Subcutaneous abdominal adipose tissue (tissue), 5 donors: ENCODE data around the gene IRX4.

Experiments
- H3K27ac ChIP-seq: one replicate; pipeline ENCODE4 v1.7.0; 2013; ENCODE audit warnings: low read depth, mild to moderate bottlenecking, inconsistent platforms, low read length, moderate library complexity
- H3K27me3 ChIP-seq, 5 donors: one replicate each; pipeline ENCODE4 v1.7.0; 2013; ENCODE audit warnings: low read length in 5 of 5, inconsistent platforms in 1 of 5; ENCODE audit not compliant: control insufficient read depth in 5 of 5, insufficient read depth in 4 of 5
- H3K36me3 ChIP-seq, 5 donors: one replicate each; pipeline ENCODE4 v1.7.0; 2013; ENCODE audit warnings: low read length in 5 of 5; ENCODE audit not compliant: control insufficient read depth in 5 of 5, insufficient read depth in 5 of 5
- H3K4me1 ChIP-seq, 5 donors: one replicate each; pipeline ENCODE4 v1.7.0; 2013; ENCODE audit warnings: low read length in 5 of 5, mild to moderate bottlenecking in 3 of 5, moderate library complexity in 1 of 5; ENCODE audit not compliant: control insufficient read depth in 5 of 5, insufficient read depth in 5 of 5
- H3K4me3 ChIP-seq, 5 donors: one replicate each; pipeline ENCODE4 v1.7.0; 2013; ENCODE audit warnings: low read length in 5 of 5, low read depth in 1 of 5
- H3K9ac ChIP-seq, 5 donors: one replicate each; pipeline ENCODE4 v1.7.0; 2013; ENCODE audit warnings: low read length in 5 of 5, mild to moderate bottlenecking in 4 of 5, moderate library complexity in 3 of 5
- H3K9me3 ChIP-seq, 5 donors: one replicate each; pipeline ENCODE4 v1.7.0; 2013; ENCODE audit warnings: low read length in 5 of 5; ENCODE audit not compliant: control insufficient read depth in 5 of 5
- donor health status: healthy.
- donor health status: healthy.
- donor health status: healthy.
- donor health status: healthy.
- donor health status: healthy.

IRX4 gene

DNA sequence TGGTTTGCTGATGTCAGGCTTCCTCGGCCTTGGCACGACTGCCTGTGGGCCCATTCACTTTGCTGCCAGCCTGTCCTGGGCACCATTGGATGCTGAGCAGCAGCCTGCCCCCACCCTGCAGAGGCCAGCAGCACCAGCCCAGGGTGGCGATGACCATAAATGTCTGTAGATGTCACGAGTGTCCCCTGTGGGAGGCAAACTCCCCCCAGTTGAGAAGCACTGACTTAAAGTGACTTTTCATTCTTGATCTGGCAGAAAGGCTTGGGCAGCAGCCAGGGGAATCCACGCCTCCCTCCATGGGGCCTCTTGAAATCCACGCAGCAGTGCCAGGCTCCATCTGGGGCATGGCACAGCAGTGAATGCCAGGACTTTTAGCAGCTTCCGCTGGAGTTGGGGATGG, 21.8 kb downstream of the IRX4 start:
- Histone ChIP-seq H3K9me3 (no peaks in the 10 kb centered on the region), H3K36me3 (no peaks in the 10 kb centered on the region), H3K4me1 (no peaks in the 10 kb centered on the region), H3K27ac (no peak overlapping the region), H3K9ac (no peak overlapping the region), H3K4me3 (no peak overlapping the region), H3K27me3 (peaks cover 13 to 37% (median 29%) of the 10 kb centered on the region in 5 donors)

DNA sequence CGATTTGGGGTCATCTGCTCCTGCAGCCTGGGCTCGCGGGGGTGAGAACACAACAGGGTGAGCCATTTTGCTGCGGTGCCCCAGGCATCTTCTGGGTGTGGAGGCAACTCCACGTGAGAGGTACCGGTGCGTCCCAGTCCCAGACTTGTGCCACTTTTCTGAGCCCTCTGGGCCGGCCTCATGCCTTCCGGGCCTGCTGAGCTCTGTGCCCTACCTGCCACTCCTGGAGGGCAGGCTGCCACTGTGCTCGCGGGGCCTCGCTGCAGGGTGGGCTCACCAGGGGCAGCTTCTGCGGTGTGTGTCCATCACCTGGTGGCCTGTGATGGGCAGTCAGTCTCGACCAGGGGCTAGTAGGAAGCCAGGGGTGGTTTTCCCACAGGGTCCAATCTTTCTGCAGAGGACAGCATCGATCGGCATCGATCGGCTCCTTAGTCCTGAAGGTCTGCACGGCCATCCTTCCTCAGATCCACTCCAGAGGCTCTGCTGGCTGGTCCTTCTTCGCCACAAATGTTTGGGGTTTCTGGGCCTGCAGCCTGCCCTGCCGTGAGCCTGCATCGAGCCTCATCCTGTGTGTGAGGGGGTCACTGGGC, 22.6 kb downstream of the IRX4 start:
- no peak overlapping the region for H3K27ac ChIP-seq
- no peak overlapping the region for H3K9ac ChIP-seq
- no peaks in the 10 kb centered on the region for H3K36me3 ChIP-seq
- H3K9me3 ChIP-seq, result no peaks in the 10 kb centered on the region
- peaks cover 13 to 36% (median 30%) of the 10 kb centered on the region in 5 donors for H3K27me3 ChIP-seq
- H3K4me3 ChIP-seq, result no peak overlapping the region
- no peaks in the 10 kb centered on the region for H3K4me1 ChIP-seq

DNA sequence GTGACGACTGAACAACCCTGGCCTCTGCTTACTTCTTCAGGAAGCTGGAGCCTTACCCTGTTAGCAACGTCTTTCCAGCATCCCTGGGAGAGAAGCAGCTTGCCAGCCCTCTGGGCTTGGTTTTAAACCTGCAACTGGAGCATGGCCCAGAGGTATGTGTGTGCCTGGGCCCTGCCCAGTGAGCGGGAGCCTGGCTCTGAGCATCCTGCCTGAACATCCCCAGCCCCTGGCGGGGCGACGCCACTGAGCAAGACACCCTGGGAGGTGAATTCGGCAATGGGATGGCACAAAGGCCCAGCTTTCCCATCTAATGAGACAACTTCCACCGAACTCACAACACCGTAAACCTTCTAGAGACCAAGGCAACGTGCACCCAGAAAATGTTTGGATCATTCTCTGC, 23.6 kb downstream of the IRX4 start:
- H3K9me3 ChIP-seq, result no peaks in the 10 kb centered on the region
- H3K27ac ChIP-seq, result no peak overlapping the region
- H3K9ac ChIP-seq, result no peak overlapping the region
- H3K27me3 ChIP-seq, result peaks cover 14 to 37% (median 32%) of the 10 kb centered on the region in 5 donors
- no peak overlapping the region for H3K4me3 ChIP-seq
- no peaks in the 10 kb centered on the region for H3K4me1 ChIP-seq
- no peaks in the 10 kb centered on the region for H3K36me3 ChIP-seq

DNA sequence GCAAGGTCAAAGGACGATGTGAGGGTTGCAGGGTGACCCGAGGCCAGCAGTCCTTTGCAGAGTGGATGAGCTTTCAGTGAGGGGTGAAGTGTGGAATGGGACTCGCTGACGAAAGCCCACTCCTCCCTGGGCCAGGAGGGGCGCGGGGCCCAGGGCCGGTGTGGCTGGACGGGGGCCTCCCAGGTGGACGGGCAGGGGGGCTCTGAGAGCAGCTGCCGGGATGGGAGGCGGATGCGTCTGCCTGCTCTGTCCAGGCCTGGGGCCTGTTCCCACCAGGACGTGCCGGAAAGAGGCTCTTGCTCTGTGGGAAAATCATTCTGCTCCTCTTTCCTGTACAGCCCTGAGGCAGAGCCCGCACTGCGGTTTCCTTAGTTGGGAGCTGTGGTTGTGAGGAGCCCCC, 24.3 kb downstream of the IRX4 start:
- no peaks in the 10 kb centered on the region for H3K36me3 ChIP-seq
- no peak overlapping the region for H3K9ac ChIP-seq
- no peaks in the 10 kb centered on the region for H3K4me1 ChIP-seq
- no peaks in the 10 kb centered on the region for H3K9me3 ChIP-seq
- H3K27me3 ChIP-seq, result peaks cover 20 to 41% (median 33%) of the 10 kb centered on the region in 5 donors
- H3K27ac ChIP-seq, result no peak overlapping the region
- no peak overlapping the region for H3K4me3 ChIP-seq

DNA sequence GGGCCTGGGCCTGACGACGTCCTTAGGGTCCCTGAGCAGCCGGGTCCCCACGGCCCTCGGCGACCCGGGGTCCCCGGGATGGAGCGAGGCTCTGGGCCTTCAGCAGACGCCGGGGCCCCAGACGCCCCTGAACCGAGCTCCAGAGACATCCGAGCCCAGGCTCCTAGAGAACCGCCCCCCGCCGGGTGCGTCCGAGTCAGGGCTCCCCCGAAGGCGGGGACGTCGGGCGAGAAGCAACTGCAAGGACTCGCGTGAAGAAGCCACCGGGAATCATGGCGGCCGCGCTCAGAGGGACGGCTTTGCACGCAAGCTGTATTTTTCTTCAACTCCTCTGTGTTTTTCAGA, 25.5 kb downstream of the IRX4 start:
- no peak overlapping the region for H3K4me3 ChIP-seq
- no peaks in the 10 kb centered on the region for H3K4me1 ChIP-seq
- no peaks in the 10 kb centered on the region for H3K9me3 ChIP-seq
- peaks cover 21 to 48% (median 34%) of the 10 kb centered on the region in 5 donors for H3K27me3 ChIP-seq
- no peak overlapping the region for H3K9ac ChIP-seq
- H3K27ac ChIP-seq, result no peak overlapping the region
- H3K36me3 ChIP-seq, result no peaks in the 10 kb centered on the region

DNA sequence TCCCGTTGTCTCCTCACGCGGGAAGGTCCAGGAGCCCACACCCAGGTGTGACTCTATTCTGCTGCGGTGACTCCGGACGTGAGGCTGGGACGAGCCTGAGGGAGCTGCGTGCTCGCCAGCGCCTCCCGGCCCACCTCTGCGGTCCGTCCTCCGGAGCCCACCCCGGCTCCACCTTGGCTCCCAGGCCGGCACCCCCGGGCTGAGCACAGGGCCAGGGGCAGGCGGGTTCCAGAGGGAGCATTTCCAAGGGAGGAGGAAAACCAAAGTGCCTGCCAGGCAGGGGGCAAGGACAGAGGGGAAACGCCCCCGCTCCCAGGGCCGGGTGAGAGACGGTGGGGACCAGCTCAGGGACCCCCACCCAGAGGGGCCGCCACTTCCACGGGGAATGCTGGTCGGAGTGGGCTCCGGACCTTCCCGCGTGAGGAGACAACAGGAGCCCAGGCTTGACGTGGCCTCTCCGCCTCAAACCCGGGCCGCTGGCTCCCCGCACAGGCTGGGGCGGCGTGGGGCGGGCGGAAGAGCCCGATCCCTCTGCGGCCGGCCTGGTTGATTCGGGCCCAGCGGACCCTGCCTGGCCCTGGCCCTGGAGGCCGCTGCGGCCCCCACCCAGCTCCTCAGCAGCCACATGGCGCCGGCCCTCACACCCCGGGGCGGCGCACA, 26.0 kb downstream of the IRX4 start:
- H3K27ac ChIP-seq, result no peak overlapping the region

DNA sequence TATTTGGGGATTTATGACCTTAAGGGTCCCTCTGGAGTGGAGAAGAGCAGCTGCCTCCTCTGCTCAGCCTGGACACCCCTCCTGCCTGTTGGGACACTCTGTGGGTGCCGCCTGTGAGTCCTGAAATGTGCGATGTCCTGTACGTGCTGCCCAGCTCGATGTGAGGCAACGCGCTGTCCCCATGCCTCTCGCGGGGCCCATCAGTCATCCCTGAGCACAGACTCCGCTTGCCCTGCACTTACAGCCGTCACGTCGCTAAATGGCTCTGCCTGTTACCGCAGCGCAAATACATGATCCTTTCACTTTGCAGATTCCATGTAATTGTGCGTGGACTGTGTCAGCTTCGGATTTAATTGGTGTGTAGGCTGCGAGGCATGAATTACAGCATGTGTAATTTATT, 27.1 kb downstream of the IRX4 start:
- no peak overlapping the region for H3K4me3 ChIP-seq
- peaks cover 34 to 60% (median 45%) of the 10 kb centered on the region in 5 donors for H3K27me3 ChIP-seq
- H3K27ac ChIP-seq, result no peak overlapping the region
- no peak overlapping the region for H3K9ac ChIP-seq
- H3K4me1 ChIP-seq, result no peaks in the 10 kb centered on the region
- no peaks in the 10 kb centered on the region for H3K9me3 ChIP-seq
- H3K36me3 ChIP-seq, result no peaks in the 10 kb centered on the region

More for the DNA sequence above, 26.0 kb downstream of the IRX4 start:
- H3K4me1 ChIP-seq, result no peaks in the 10 kb centered on the region
- H3K4me3 ChIP-seq, result peak overlapping the region in 1 of 5 donors; percentile 11
- H3K9me3 ChIP-seq, result no peaks in the 10 kb centered on the region
- peaks cover 23 to 52% (median 37%) of the 10 kb centered on the region in 5 donors for H3K27me3 ChIP-seq
- H3K36me3 ChIP-seq, result no peaks in the 10 kb centered on the region
- no peak overlapping the region for H3K9ac ChIP-seq

DNA sequence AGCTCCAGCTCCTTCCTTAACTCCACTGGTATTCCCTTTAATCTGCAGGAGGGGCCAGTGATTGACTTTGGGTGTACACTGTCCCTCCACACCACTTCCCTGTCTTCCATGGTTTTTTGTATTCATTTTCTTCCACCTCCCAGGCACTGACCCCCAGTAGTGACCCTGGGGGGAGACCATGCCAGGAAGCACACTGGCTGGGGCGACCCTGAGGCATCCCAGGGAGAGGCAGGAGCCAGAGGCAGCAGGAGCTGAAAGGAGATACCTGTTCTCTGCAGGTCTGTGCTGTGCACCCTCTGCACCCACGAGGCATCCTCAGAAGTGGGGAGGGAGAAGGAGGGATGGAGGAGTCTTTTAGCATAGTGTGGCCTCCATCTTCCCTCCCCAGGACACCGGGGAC, 27.6 kb downstream of the IRX4 start:
- Histone ChIP-seq H3K4me3 (no peak overlapping the region), H3K27ac (no peak overlapping the region), H3K4me1 (no peaks in the 10 kb centered on the region), H3K9me3 (no peaks in the 10 kb centered on the region), H3K27me3 (peaks cover 38 to 63% (median 50%) of the 10 kb centered on the region in 5 donors), H3K36me3 (no peaks in the 10 kb centered on the region), H3K9ac (no peak overlapping the region)

DNA sequence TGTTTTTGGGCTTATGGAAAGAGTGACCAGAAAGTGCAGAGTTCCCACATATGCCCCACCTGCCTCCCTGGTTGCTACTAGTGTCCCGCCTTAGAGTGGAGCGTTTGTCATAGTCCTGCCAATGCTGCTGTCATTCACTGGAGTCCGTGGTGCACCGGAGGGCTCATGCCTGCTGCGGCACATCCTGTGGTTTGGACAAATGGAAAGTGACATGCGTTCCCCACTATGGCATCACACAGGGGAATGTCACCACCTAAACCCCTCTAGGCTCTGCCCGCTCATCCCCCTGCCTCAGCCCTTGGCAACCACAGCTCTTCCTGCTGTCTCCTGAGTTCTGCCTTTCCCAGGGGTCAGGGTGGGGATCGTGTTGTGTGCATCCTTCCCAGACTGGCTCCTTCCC, 29.2 kb downstream of the IRX4 start:
- no peaks in the 10 kb centered on the region for H3K4me1 ChIP-seq
- H3K36me3 ChIP-seq, result no peaks in the 10 kb centered on the region
- no peaks in the 10 kb centered on the region for H3K9me3 ChIP-seq
- H3K9ac ChIP-seq, result no peak overlapping the region
- peaks cover 40 to 73% (median 64%) of the 10 kb centered on the region in 5 donors for H3K27me3 ChIP-seq
- H3K4me3 ChIP-seq, result no peak overlapping the region
- H3K27ac ChIP-seq, result no peak overlapping the region

DNA sequence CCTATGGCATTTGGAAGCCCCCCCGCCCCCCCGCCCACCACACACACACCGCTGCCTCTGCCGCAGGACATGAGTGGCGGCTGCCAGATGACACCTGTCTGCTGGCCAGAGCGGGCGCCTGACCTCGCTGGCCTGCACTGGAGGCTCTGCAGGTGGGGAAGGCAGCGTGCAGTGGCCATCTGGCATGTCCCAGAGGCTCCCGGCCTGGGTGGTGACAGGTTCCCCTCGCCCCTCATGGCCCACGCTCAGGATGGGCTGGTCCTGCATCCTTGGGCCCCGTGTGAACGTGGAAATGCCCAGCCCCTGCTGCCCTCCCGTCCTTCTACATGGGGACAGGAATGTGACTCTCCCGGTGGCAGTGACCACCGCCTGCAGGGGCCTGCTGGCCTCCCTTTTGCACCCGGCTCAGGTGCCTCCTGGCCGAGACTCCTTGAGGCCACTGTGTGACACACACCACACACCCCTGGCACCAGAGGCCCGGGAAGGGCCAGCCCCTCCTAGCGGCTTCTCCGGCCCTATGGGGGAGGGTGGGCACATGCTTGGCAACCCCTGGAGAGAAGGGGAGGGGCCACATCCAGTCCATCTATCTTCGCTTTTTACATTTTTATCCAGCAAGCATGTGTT, 30.3 kb downstream of the IRX4 start:
- Histone ChIP-seq H3K9me3 (no peaks in the 10 kb centered on the region), H3K27ac (no peak overlapping the region), H3K4me1 (no peaks in the 10 kb centered on the region), H3K27me3 (peaks cover 40 to 83% (median 66%) of the 10 kb centered on the region in 5 donors), H3K36me3 (no peaks in the 10 kb centered on the region), H3K4me3 (no peak overlapping the region), H3K9ac (no peak overlapping the region)
